Measurements from ENCODE around the gene ENTREP3. TPM values are rescaled to one million over a fixed set of nuclear protein-coding genes. Genes with fewer than 3 reads are reported as not detected.

Gene ENTREP3
- total RNA-seq, 1 donor from 2014 or later = 6.9 TPM

DNA sequence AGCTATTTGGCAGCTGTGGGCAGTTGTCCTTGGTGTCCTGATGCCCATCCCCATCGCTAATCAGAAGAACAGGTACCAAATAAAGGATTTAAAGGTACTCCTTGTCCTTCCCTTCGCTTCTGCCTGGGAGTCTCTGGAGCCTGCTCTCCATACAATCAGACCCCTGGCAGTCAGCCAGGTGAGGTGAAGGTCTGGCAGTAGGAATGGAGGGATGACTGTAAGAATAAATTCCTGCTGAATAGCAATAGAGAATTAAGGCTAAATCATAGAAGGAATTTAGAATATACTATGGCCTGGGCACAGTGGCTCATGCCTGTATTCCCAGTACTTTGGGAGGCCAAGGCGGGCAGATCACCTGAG lies 56.8 kb downstream of the ENTREP3 start:
- no peak for DNase-seq

DNA sequence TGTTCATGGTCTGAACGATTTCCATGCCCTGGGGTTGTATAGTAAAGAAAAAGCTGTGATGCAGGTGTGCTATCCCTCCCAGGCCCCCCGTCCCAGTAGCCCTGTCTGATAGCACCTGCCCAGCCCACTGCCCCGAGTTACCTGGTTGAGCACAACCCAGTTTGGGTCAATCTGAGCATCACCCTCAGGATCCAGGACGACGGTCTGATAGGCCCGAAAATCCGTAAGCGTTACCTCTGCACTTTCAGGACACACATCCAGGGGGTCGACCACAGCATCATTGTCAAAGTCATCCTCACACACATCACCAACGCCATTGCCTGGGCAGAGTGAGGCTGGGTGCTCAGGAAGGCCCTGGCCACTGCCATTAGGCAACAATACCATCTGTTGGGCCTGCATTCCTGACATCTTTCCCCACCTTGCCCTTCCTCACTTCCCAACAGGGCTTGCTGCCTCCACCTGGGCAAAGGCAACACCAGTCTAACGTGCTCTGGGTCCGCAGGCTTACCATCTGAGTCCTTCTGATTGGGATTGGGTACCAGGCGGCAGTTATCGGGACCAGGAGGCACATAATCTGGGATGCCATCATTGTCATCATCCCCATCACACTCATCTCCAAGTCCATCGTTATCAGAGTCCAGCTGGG lies 57.3 kb downstream of the ENTREP3 start:
- DNase-seq = no peak

Other genes starting within 250 kb of the ENTREP3 start
- gene DCST2, start 221.7 kb downstream of the ENTREP3 start, total RNA-seq = 0.41 TPM
- not detected for gene DCST1, start 221.7 kb downstream of the ENTREP3 start, total RNA-seq
- 62.6 TPM for gene ADAM15, start 204.2 kb downstream of the ENTREP3 start, total RNA-seq
- 5.0 TPM for gene EFNA4, start 191.7 kb downstream of the ENTREP3 start, total RNA-seq
- 0.92 TPM for gene EFNA3, start 176.6 kb downstream of the ENTREP3 start, total RNA-seq
- gene EFNA1, start 127.6 kb downstream of the ENTREP3 start, total RNA-seq = 25.4 TPM
- gene SLC50A1, start 119.6 kb downstream of the ENTREP3 start, total RNA-seq = 11.5 TPM
- 20.4 TPM for gene DPM3, start 115.0 kb downstream of the ENTREP3 start, total RNA-seq
- gene KRTCAP2, start 82.2 kb downstream of the ENTREP3 start, total RNA-seq = 29.6 TPM
- gene TRIM46, start 81.6 kb downstream of the ENTREP3 start, total RNA-seq = 0.72 TPM
- 61.0 TPM for gene THBS3, start 47.6 kb downstream of the ENTREP3 start, total RNA-seq
- 26.2 TPM for gene MTX1, start 46.8 kb downstream of the ENTREP3 start, total RNA-seq
- gene SCAMP3, start 6.9 kb upstream of the ENTREP3 start, total RNA-seq = 22.1 TPM
- gene CLK2, start 18.0 kb upstream of the ENTREP3 start, total RNA-seq = 26.1 TPM
- 1.6 TPM for gene HCN3, start 22.0 kb upstream of the ENTREP3 start, total RNA-seq
- 0.31 TPM for gene PKLR, start 46.0 kb upstream of the ENTREP3 start, total RNA-seq
- gene FDPS, start 53.4 kb upstream of the ENTREP3 start, total RNA-seq = 95.3 TPM
- 23.0 TPM for gene RUSC1, start 65.4 kb upstream of the ENTREP3 start, total RNA-seq

All from tongue (tissue), 2 donors.